ENCODE measurements around the gene ERBIN. TPM values are rescaled to one million over a fixed set of nuclear protein-coding genes. Genes with fewer than 3 reads are reported as not detected.

Gene ERBIN
- total and polyA plus RNA-seq, 2 of the 8 experiments (the other 6 are each of a cell fraction or from before 2014, with no cell fraction given), result 7.7 to 33.2 TPM

DNA sequence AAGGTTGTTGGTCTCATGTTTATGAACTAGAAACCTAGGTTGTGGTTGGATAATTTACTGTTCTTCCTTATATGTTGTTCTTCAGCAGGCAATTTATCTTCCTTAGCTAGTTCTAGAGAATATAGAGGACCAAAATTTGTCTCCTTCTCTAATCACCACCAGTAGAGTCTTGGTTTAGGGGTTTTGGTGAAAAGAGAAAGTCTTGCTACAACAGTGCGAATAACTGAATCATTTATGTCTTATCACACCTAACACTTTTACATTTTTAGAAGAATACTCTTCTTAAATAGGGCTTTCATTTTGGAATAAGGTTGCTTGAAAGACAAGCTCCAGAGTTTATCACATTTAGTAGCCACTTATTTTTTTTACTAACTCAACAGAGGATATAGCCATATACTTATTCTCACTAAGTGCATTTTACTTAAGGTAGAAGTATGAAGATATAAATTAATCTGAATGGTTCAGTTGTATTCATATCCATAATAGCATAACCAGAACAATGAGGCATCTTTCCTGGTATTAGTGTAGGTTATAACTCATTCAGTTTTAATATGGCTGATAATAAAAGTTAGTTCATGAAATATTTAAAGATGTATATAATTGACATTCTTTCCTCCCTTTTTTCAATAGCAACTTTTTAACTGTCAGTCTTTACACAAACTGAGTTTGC lies 67.9 kb downstream of the ERBIN start (continued):
- TF ChIP-seq, protein P1, sequence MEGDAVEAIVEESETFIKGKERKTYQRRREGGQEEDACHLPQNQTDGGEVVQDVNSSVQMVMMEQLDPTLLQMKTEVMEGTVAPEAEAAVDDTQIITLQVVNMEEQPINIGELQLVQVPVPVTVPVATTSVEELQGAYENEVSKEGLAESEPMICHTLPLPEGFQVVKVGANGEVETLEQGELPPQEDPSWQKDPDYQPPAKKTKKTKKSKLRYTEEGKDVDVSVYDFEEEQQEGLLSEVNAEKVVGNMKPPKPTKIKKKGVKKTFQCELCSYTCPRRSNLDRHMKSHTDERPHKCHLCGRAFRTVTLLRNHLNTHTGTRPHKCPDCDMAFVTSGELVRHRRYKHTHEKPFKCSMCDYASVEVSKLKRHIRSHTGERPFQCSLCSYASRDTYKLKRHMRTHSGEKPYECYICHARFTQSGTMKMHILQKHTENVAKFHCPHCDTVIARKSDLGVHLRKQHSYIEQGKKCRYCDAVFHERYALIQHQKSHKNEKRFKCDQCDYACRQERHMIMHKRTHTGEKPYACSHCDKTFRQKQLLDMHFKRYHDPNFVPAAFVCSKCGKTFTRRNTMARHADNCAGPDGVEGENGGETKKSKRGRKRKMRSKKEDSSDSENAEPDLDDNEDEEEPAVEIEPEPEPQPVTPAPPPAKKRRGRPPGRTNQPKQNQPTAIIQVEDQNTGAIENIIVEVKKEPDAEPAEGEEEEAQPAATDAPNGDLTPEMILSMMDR (IDR thresholded peaks at IDR 0.05; ENCODE audit: control extremely low read depth in 1 of 3, insufficient read depth in 1 of 3, low read depth in 1 of 3, low read length in 3 of 3), result no peak
- no peak for TF ChIP-seq BACH1 (IDR thresholded peaks at IDR 0.05; ENCODE audit: low read length)
- TF ChIP-seq, protein P2, sequence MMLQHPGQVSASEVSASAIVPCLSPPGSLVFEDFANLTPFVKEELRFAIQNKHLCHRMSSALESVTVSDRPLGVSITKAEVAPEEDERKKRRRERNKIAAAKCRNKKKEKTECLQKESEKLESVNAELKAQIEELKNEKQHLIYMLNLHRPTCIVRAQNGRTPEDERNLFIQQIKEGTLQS (IDR thresholded peaks at IDR 0.05; ENCODE audit: insufficient read depth, low read depth, low read length), result no peak
